GM12878 (cell line): ENCODE measurements around the gene AKT1S1. TPM values are rescaled to one million over a fixed set of nuclear protein-coding genes. Genes with fewer than 3 reads are reported as not detected.
A peak's percentile ranks its signal among the peaks of the same experiment; 100 is the strongest.

ENCODE experiments used
- CREB1 ChIP-seq: IDR thresholded peaks from 2 replicates; pipeline ENCODE4 v1.6.1; 2012; ENCODE audit warnings: low read depth, mild to moderate bottlenecking, inconsistent platforms
- GABPA ChIP-seq: IDR thresholded peaks from 2 replicates; pipeline ENCODE4 v1.6.1; 2014; ENCODE audit warnings: antibody characterized with exemption, low read depth, mild to moderate bottlenecking, inconsistent platforms
- HDAC2 ChIP-seq: fragments of 200-600 bp; sonication (generic); IDR thresholded peaks from 2 replicates; pipeline ENCODE4 v1.6.1; 2017
- KLF5 ChIP-seq: fragments of 450-650 bp; IDR thresholded peaks from 2 replicates; pipeline ENCODE4 v1.6.1; 2014; ENCODE audit warnings: mild to moderate bottlenecking; ENCODE audit not compliant: partially characterized antibody
- POLR2AphosphoS2 ChIP-seq: IDR thresholded peaks from 2 replicates; pipeline ENCODE4 v1.6.1; 2011; ENCODE audit warnings: low read depth, mild to moderate bottlenecking, low read length, improper control_type of control experiment, moderate library complexity
- POLR2AphosphoS5 ChIP-seq: IDR thresholded peaks from 2 replicates; pipeline ENCODE4 v1.6.1; 2011; ENCODE audit warnings: mild to moderate bottlenecking, low read length, inconsistent platforms
- POU2F2 ChIP-seq: IDR thresholded peaks from 3 replicates; pipeline ENCODE4 v1.6.1; 2011; ENCODE audit warnings: low read depth, mild to moderate bottlenecking, low read length, borderline replicate concordance
- SIN3A ChIP-seq: IDR thresholded peaks from 2 replicates; pipeline ENCODE4 v1.6.1; 2012; ENCODE audit warnings: low read depth, low read length, improper control_type of control experiment
- SPI1 ChIP-seq: IDR thresholded peaks from 2 replicates; pipeline ENCODE4 v1.6.1; 2011; ENCODE audit warnings: low read depth, mild to moderate bottlenecking, low read length, moderate library complexity, borderline replicate concordance; ENCODE audit not compliant: insufficient read depth
- polyA plus RNA-seq, 11 experiments: library from polyadenylated mRNA; depleted of rRNA in 4 of 11; unstranded in 6 of 11; stranded (reverse) in 5 of 11; fragments of >200 nt; fragmentation: Nextera tagmentation in 4 of 11; fragmentation: Illumina TruSeq in 1 of 11; extraction: Ambion mirVana in 4 of 11; extraction: Trizol in 1 of 11; gene quantifications; 1 replicate in 1 of 11; 2 replicates in 10 of 11; pipeline versions ENCODE4 v1.2.1 to v1.2.3, GENCODE V29; 2011 to 2016; ENCODE audit warnings: inconsistent platforms in 2 of 11, missing spikeins in 2 of 11, low read depth in 1 of 11
- total RNA-seq, 4 experiments: library from RNA; depleted of rRNA in 3 of 4; stranded (reverse); fragments of >200 nt in 3 of 4; fragmentation: Illumina TruSeq in 1 of 4; extraction: Trizol in 1 of 4; gene quantifications; 2 replicates each; pipeline versions ENCODE4 v1.2.1 to v1.2.3, GENCODE V29; 2013 to 2021
- TF ChIP-seq, protein P1 (sequence below): fragments of 450-650 bp; IDR thresholded peaks from 2 replicates; pipeline ENCODE4 v1.6.1; 2018; ENCODE audit warnings: borderline replicate concordance, mild to moderate bottlenecking; ENCODE audit not compliant: partially characterized antibody
- TF ChIP-seq, protein P2 (sequence below): fragments of 450-650 bp; IDR thresholded peaks from 2 replicates; pipeline ENCODE4 v1.6.1; 2016; ENCODE audit warnings: mild to moderate bottlenecking
- TF ChIP-seq, protein P3 (sequence below): fragments of 450-650 bp; IDR thresholded peaks from 2 replicates; pipeline ENCODE4 v1.6.1; 2017; ENCODE audit warnings: mild to moderate bottlenecking, moderate library complexity
- TF ChIP-seq, protein P4 (sequence below): fragments of 450-650 bp; IDR thresholded peaks from 2 replicates; pipeline ENCODE4 v1.6.1; 2017; ENCODE audit warnings: low read depth, mild to moderate bottlenecking, moderate library complexity
- TF ChIP-seq, protein P5 (sequence below): fragments of 450-650 bp; IDR thresholded peaks from 2 replicates; pipeline ENCODE4 v1.6.1; 2017; ENCODE audit warnings: borderline replicate concordance
- TF ChIP-seq, protein P6 (sequence below): fragments of 450-650 bp; IDR thresholded peaks from 2 replicates; pipeline ENCODE4 v1.6.1; 2017; ENCODE audit warnings: mild to moderate bottlenecking

AKT1S1 gene
- total and polyA plus RNA-seq, 10 of the 15 experiments (the other 5 are each of a cell fraction or from before 2014, with no cell fraction given) = 0.43 to 23.0 (median 12.3) TPM

DNA sequence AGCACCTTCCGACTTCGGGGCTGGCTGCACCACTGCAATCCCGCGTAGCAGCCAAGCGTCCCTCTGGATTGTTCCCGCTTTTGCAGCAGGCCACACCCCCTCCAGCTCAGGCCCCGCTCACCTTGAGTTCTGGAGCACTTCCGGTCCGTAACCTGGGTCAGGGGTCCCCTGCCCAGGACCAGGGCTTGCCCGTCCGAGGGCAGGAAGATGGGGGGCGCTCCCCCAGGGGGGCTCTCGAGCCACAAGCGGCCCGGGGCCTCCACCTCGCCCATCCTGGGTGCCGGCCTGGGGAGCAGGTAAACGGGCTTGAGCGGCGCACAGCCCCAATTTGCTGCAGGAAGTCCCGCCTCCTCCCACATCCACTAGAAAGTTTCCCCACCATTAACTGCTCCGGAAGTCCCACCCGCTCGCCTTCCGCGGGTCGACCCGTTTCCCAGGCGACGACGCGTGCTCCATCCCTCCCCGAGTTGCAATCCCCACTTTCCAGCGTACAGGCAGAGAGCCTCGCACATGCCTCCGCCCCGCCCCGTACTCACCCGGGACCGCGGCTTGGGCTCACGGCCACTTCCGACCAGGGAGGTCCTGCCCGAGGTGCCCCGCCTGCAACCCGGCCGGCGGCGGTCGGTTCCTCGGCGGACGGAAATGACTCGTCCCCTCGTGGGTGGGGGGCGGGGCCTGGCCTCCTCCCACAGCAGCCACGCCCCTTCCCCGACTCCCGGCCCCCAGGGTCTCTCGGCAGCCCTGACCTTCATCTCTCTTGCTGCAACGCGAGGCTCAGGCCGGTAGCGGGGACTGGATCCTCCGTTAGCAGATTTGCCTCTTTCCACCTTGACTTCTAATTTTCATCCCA lies 10.0 kb downstream of the AKT1S1 start, which contains the start of gene PNKP (continued):
- TF ChIP-seq CREB1 = peak; percentile 91
- TF ChIP-seq SPI1 = peak; percentile 31; the same call in 1 of the 2 replicates
- TF ChIP-seq, protein P1, sequence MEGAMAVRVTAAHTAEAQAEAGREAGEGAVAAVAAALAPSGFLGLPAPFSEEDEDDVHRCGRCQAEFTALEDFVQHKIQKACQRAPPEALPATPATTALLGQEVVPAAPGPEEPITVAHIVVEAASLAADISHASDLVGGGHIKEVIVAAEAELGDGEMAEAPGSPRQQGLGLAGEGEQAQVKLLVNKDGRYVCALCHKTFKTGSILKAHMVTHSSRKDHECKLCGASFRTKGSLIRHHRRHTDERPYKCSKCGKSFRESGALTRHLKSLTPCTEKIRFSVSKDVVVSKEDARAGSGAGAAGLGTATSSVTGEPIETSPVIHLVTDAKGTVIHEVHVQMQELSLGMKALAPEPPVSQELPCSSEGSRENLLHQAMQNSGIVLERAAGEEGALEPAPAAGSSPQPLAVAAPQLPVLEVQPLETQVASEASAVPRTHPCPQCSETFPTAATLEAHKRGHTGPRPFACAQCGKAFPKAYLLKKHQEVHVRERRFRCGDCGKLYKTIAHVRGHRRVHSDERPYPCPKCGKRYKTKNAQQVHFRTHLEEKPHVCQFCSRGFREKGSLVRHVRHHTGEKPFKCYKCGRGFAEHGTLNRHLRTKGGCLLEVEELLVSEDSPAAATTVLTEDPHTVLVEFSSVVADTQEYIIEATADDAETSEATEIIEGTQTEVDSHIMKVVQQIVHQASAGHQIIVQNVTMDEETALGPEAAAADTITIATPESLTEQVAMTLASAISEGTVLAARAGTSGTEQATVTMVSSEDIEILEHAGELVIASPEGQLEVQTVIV = peak; percentile 53
- TF ChIP-seq SIN3A = peak; percentile 77; the same call in 1 of the 2 replicates
- TF ChIP-seq, protein P2, sequence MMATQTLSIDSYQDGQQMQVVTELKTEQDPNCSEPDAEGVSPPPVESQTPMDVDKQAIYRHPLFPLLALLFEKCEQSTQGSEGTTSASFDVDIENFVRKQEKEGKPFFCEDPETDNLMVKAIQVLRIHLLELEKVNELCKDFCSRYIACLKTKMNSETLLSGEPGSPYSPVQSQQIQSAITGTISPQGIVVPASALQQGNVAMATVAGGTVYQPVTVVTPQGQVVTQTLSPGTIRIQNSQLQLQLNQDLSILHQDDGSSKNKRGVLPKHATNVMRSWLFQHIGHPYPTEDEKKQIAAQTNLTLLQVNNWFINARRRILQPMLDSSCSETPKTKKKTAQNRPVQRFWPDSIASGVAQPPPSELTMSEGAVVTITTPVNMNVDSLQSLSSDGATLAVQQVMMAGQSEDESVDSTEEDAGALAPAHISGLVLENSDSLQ = peak; percentile 73
- TF ChIP-seq, protein P3, sequence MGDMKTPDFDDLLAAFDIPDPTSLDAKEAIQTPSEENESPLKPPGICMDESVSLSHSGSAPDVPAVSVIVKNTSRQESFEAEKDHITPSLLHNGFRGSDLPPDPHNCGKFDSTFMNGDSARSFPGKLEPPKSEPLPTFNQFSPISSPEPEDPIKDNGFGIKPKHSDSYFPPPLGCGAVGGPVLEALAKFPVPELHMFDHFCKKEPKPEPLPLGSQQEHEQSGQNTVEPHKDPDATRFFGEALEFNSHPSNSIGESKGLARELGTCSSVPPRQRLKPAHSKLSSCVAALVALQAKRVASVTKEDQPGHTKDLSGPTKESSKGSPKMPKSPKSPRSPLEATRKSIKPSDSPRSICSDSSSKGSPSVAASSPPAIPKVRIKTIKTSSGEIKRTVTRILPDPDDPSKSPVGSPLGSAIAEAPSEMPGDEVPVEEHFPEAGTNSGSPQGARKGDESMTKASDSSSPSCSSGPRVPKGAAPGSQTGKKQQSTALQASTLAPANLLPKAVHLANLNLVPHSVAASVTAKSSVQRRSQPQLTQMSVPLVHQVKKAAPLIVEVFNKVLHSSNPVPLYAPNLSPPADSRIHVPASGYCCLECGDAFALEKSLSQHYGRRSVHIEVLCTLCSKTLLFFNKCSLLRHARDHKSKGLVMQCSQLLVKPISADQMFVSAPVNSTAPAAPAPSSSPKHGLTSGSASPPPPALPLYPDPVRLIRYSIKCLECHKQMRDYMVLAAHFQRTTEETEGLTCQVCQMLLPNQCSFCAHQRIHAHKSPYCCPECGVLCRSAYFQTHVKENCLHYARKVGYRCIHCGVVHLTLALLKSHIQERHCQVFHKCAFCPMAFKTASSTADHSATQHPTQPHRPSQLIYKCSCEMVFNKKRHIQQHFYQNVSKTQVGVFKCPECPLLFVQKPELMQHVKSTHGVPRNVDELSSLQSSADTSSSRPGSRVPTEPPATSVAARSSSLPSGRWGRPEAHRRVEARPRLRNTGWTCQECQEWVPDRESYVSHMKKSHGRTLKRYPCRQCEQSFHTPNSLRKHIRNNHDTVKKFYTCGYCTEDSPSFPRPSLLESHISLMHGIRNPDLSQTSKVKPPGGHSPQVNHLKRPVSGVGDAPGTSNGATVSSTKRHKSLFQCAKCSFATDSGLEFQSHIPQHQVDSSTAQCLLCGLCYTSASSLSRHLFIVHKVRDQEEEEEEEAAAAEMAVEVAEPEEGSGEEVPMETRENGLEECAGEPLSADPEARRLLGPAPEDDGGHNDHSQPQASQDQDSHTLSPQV = no peak
- peak; percentile 11 for TF ChIP-seq KLF5
- TF ChIP-seq, protein P4, sequence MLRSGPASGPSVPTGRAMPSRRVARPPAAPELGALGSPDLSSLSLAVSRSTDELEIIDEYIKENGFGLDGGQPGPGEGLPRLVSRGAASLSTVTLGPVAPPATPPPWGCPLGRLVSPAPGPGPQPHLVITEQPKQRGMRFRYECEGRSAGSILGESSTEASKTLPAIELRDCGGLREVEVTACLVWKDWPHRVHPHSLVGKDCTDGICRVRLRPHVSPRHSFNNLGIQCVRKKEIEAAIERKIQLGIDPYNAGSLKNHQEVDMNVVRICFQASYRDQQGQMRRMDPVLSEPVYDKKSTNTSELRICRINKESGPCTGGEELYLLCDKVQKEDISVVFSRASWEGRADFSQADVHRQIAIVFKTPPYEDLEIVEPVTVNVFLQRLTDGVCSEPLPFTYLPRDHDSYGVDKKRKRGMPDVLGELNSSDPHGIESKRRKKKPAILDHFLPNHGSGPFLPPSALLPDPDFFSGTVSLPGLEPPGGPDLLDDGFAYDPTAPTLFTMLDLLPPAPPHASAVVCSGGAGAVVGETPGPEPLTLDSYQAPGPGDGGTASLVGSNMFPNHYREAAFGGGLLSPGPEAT = peak; percentile 90
- TF ChIP-seq HDAC2 = no peak
- TF ChIP-seq POU2F2 = peak; percentile 30
- TF ChIP-seq POLR2AphosphoS2 = peak; percentile 86; the same call in 1 of the 2 replicates
- TF ChIP-seq, protein P5, sequence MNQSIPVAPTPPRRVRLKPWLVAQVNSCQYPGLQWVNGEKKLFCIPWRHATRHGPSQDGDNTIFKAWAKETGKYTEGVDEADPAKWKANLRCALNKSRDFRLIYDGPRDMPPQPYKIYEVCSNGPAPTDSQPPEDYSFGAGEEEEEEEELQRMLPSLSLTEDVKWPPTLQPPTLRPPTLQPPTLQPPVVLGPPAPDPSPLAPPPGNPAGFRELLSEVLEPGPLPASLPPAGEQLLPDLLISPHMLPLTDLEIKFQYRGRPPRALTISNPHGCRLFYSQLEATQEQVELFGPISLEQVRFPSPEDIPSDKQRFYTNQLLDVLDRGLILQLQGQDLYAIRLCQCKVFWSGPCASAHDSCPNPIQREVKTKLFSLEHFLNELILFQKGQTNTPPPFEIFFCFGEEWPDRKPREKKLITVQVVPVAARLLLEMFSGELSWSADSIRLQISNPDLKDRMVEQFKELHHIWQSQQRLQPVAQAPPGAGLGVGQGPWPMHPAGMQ = no peak
- TF ChIP-seq GABPA = peak; percentile 95
- peak; percentile 85 for TF ChIP-seq POLR2AphosphoS5
- TF ChIP-seq, protein P6, sequence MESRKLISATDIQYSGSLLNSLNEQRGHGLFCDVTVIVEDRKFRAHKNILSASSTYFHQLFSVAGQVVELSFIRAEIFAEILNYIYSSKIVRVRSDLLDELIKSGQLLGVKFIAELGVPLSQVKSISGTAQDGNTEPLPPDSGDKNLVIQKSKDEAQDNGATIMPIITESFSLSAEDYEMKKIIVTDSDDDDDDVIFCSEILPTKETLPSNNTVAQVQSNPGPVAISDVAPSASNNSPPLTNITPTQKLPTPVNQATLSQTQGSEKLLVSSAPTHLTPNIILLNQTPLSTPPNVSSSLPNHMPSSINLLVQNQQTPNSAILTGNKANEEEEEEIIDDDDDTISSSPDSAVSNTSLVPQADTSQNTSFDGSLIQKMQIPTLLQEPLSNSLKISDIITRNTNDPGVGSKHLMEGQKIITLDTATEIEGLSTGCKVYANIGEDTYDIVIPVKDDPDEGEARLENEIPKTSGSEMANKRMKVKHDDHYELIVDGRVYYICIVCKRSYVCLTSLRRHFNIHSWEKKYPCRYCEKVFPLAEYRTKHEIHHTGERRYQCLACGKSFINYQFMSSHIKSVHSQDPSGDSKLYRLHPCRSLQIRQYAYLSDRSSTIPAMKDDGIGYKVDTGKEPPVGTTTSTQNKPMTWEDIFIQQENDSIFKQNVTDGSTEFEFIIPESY = no peak
